OCI-LY7 (cell line): ENCODE measurements around the gene ABCB9. TPM values are rescaled to one million over a fixed set of nuclear protein-coding genes. Genes with fewer than 3 reads are reported as not detected.

ENCODE experiments used
- BruUV-seq: library from RNA; stranded (reverse); fragments of 400-500 nt; replicated peaks from 2 replicates; lab custom pipeline; 2021; lab: Mats Ljungman, UMichigan
- CTCF ChIA-PET: fragments of 300-600 bp; sonication (Branson Sonifier 250); formaldehyde crosslinking; loops from one replicate; lab custom pipeline; 2022; ENCODE audit warnings: antibody characterized with exemption; ENCODE audit not compliant: unreplicated experiment; lab: Charles Lee
- POLR2A ChIA-PET: fragments of 300-600 bp; sonication (Branson Sonifier 250); formaldehyde crosslinking; loops from one replicate; lab custom pipeline; 2022; ENCODE audit warnings: antibody characterized with exemption; lab: Charles Lee
- DNase-seq: peaks from one replicate; pipeline ENCODE4 v3.0.0-alpha.2; 2015; ENCODE audit warnings: low spot score
- H2AFZ ChIP-seq: fragments of 200-600 bp; sonication (generic), shearing (Covaris generic); 2 replicates; pipeline ENCODE4 v1.6.1; 2014; ENCODE audit warnings: mild to moderate bottlenecking, antibody characterized with exemption, low read length, moderate library complexity
- H3K27ac ChIP-seq: fragments of 200-600 bp; sonication (generic); 2 replicates; pipeline ENCODE4 v1.5.1; 2014; ENCODE audit warnings: mixed run types, low read depth, mild to moderate bottlenecking, moderate library complexity, low read length, inconsistent platforms; ENCODE audit not compliant: poor library complexity, severe bottlenecking
- H3K36me3 ChIP-seq: fragments of 200-600 bp; sonication (generic); 2 replicates; pipeline ENCODE4 v1.6.1; 2014; ENCODE audit warnings: mild to moderate bottlenecking, antibody characterized with exemption, low read length, moderate library complexity, mixed read lengths; ENCODE audit not compliant: insufficient read depth
- H3K4me1 ChIP-seq: fragments of 200-600 bp; sonication (generic); 2 replicates; pipeline ENCODE4 v1.5.1; 2014; ENCODE audit warnings: mild to moderate bottlenecking, low read length; ENCODE audit not compliant: insufficient read depth, poor library complexity, severe bottlenecking
- H3K4me2 ChIP-seq: fragments of 200-600 bp; sonication (generic); 2 replicates; pipeline ENCODE4 v1.6.1; 2014; ENCODE audit warnings: mild to moderate bottlenecking, low read length
- H3K4me3 ChIP-seq: fragments of 200-600 bp; sonication (generic); 2 replicates; pipeline ENCODE4 v1.5.1; 2014; ENCODE audit warnings: mild to moderate bottlenecking, low read depth, low read length; ENCODE audit not compliant: poor library complexity, severe bottlenecking
- H3K79me2 ChIP-seq: fragments of 200-600 bp; sonication (generic); 2 replicates; pipeline ENCODE4 v1.6.1; 2016; ENCODE audit warnings: low read depth, mild to moderate bottlenecking, low read length, moderate library complexity, mixed read lengths; ENCODE audit not compliant: insufficient read depth
- H3K9me2 ChIP-seq: fragments of 200-600 bp; sonication (generic); 2 replicates; pipeline ENCODE4 v1.6.1; 2016; ENCODE audit warnings: mild to moderate bottlenecking, low read length, mixed read lengths; ENCODE audit not compliant: insufficient read depth
- H3K9me3 ChIP-seq: fragments of 200-600 bp; sonication (generic); 2 replicates; pipeline ENCODE4 v1.6.1; 2014; ENCODE audit warnings: mild to moderate bottlenecking, mixed run types, low read length, mixed read lengths
- H4K20me1 ChIP-seq: fragments of 200-600 bp; sonication (generic); 2 replicates; pipeline ENCODE4 v1.6.1; 2014; ENCODE audit warnings: mild to moderate bottlenecking, antibody characterized with exemption, low read length, moderate library complexity, mixed read lengths; ENCODE audit not compliant: insufficient read depth
- EZH2phosphoT487 ChIP-seq: fragments of 200-600 bp; sonication (generic); IDR thresholded peaks from 2 replicates; pipeline ENCODE4 v1.6.1; 2018; ENCODE audit warnings: low read depth, borderline replicate concordance, mild to moderate bottlenecking, mixed run types, antibody characterized with exemption, low read length, moderate library complexity, mixed read lengths
- intact Hi-C: fragments of 100-400 bp; cut with micrococcal nuclease; formaldehyde crosslinking; loops from one replicate; pipeline ENCODE4 v1.10.0; 2022; ENCODE audit not compliant: unreplicated experiment
- total RNA-seq, 2 experiments: library from RNA; depleted of rRNA in 1 of 2; stranded (reverse); fragments of >200 nt in 1 of 2; shearing (Covaris generic) in 1 of 2; gene quantifications; 2 replicates each; pipeline ENCODE4 v1.2.3, GENCODE V29; 2014 to 2022
- TF ChIP-seq, protein P1 (sequence below): fragments of 200-600 bp; sonication (generic); conservative IDR thresholded peaks from 2 replicates; pipeline ENCODE4 v1.5.1; 2014; ENCODE audit warnings: mild to moderate bottlenecking, antibody characterized with exemption, low read length, moderate library complexity, mixed read lengths

ABCB9 gene
- total RNA-seq, 2 experiments from 2014 or later: 4.0 to 7.9 TPM

GRCh38 chr12:122955156-122955555, 11.1 kb downstream of the ABCB9 start:
- no peaks in the 10 kb centered on the region for H3K9me2 ChIP-seq
- H3K9me3 ChIP-seq: no peaks in the 10 kb centered on the region
- H3K79me2 ChIP-seq: no peaks in the 10 kb centered on the region
- no peaks in the 10 kb centered on the region for H4K20me1 ChIP-seq
- H3K4me2 ChIP-seq: no peak overlapping the region
- no peak for DNase-seq
- H3K36me3 ChIP-seq: no peaks in the 10 kb centered on the region
- intact Hi-C loops: no loop called here
- no peak for TF ChIP-seq EZH2phosphoT487
- TF ChIP-seq, protein P1, sequence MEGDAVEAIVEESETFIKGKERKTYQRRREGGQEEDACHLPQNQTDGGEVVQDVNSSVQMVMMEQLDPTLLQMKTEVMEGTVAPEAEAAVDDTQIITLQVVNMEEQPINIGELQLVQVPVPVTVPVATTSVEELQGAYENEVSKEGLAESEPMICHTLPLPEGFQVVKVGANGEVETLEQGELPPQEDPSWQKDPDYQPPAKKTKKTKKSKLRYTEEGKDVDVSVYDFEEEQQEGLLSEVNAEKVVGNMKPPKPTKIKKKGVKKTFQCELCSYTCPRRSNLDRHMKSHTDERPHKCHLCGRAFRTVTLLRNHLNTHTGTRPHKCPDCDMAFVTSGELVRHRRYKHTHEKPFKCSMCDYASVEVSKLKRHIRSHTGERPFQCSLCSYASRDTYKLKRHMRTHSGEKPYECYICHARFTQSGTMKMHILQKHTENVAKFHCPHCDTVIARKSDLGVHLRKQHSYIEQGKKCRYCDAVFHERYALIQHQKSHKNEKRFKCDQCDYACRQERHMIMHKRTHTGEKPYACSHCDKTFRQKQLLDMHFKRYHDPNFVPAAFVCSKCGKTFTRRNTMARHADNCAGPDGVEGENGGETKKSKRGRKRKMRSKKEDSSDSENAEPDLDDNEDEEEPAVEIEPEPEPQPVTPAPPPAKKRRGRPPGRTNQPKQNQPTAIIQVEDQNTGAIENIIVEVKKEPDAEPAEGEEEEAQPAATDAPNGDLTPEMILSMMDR: no peak
- no peak overlapping the region for H3K27ac ChIP-seq
- ChIA-PET CTCF (no interaction called here), POLR2A (no interaction called here)
- H3K4me3 ChIP-seq: no peak overlapping the region
- no TSS peak for BruUV-seq
- no peak overlapping the region for H2AFZ ChIP-seq
- no peaks in the 10 kb centered on the region for H3K4me1 ChIP-seq

GRCh38 chr12:122951979-122952892, 14.0 kb downstream of the ABCB9 start:
- no peaks in the 10 kb centered on the region for H3K79me2 ChIP-seq
- CTCF ChIA-PET: interaction anchor here (0.5 kb wide), 1 partner anchor 458 kb away, joined by 5 read pairs; no protein-coding TSS in a partner anchor
- no peaks in the 10 kb centered on the region for H3K36me3 ChIP-seq
- intact Hi-C loops: loop anchor here (1.0 to 5.0 kb wide), 4 partner anchors 71 to 175 kb away; no protein-coding TSS in a partner anchor
- H3K4me1 ChIP-seq: no peaks in the 10 kb centered on the region
- no peaks in the 10 kb centered on the region for H3K9me2 ChIP-seq
- peak; percentile 83 for DNase-seq
- no peak overlapping the region for H3K4me3 ChIP-seq
- no peak overlapping the region for H3K4me2 ChIP-seq
- H4K20me1 ChIP-seq: no peaks in the 10 kb centered on the region
- H2AFZ ChIP-seq: no peak overlapping the region
- no peak for TF ChIP-seq EZH2phosphoT487
- TF ChIP-seq, protein P1: peak; percentile 95
- H3K9me3 ChIP-seq: no peaks in the 10 kb centered on the region
- BruUV-seq: no TSS peak
- no peak overlapping the region for H3K27ac ChIP-seq
- POLR2A ChIA-PET: no interaction called here

DNA sequence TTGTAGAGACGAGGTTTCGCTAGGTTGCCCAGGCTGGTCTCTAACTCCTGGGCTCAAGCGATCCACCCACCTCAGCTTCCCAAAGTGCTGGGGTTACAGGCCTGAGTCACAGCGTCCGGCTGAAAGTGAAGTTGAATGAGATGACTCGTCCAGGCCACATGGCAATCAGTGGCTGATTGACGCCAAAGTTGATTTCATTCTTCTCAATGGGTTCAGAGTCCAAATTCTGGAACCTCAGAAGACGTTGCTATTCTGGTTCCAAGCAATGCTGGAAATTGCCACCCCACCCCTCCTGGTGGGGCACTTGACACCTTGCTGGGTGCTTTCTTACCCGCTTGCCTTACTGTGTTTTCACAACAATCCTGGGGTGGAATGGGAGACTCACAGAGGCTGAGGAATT, 14.9 kb downstream of the ABCB9 start:
- Histone ChIP-seq H3K4me2 (no peak overlapping the region), H3K27ac (no peak overlapping the region), H3K79me2 (no peaks in the 10 kb centered on the region), H3K4me1 (peaks cover 3% of the 10 kb centered on the region), H2AFZ (no peak overlapping the region), H3K36me3 (no peaks in the 10 kb centered on the region), H4K20me1 (no peaks in the 10 kb centered on the region), H3K9me2 (no peaks in the 10 kb centered on the region), H3K4me3 (no peak overlapping the region), H3K9me3 (no peaks in the 10 kb centered on the region)
- no TSS peak for BruUV-seq
- no peak for DNase-seq
- intact Hi-C loops: loop anchor here (5.0 kb wide), 1 partner anchor 174 kb away; no protein-coding TSS in a partner anchor
- POLR2A ChIA-PET: interaction anchor here (0.7 kb wide), 1 partner anchor 26 kb away, joined by 3 read pairs; no protein-coding TSS in a partner anchor
- CTCF ChIA-PET: no interaction called here
- TF ChIP-seq, protein P1: no peak
- TF ChIP-seq EZH2phosphoT487: no peak
